ENCODE measurements around the gene DUS3L. TPM values are rescaled to one million over a fixed set of nuclear protein-coding genes. Genes with fewer than 3 reads are reported as not detected.

Gene DUS3L
- total RNA-seq, 1 experiment from 2014 or later, result 75.4 TPM

DNA sequence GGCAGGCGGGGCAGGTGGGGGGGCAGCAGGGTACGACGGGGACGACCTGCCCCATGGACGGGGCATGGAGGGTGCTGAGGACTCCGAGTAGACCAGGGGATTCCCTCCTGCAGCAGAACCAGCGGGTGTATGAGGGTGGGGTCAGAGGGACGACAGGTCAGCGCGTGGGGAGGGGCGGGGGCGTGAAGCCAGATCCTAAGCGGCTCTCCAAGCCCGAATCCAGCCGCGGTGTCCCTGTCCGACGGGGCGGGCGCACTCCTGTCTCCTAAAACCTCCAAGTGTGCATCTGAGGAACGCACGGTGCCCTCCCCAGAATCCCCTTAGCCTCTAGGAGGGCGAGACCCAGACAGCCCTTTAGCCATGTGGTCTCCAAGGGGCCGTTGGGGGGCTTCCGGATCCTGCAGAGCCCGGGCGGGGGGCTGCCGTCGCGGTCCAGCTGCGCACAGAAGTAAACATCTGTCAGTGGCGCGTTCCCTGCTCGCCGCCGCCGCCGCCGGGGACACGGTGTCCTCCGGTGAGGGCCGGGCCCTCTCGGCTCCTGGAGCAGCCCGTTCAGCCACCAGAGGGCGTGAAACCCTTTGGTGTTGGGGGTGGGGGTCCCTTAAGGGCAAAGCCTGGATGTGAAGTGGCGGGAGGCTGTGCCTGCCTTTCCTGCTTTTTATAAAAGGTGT, 14.6 kb upstream of the DUS3L start:
- Mint-ChIP-seq H3K9me3 (ENCODE audit: unreplicated experiment) (no peaks in the 10 kb centered on the region), H3K27me3 (ENCODE audit: insufficient read depth, unreplicated experiment) (no peaks in the 10 kb centered on the region), H3K36me3 (ENCODE audit: insufficient read depth, unreplicated experiment) (no peaks in the 10 kb centered on the region), H3K4me1 (ENCODE audit: low read depth, unreplicated experiment) (no peaks in the 10 kb centered on the region), H3K27ac (ENCODE audit: unreplicated experiment) (no peak overlapping the region), H3K4me3 (ENCODE audit: unreplicated experiment) (peak overlapping the region; percentile 73)
- peak; percentile 84 to 92 for TF ChIP-seq CTCF (IDR thresholded peaks at IDR 0.05; ENCODE audit: insufficient read depth in 1 of 2, low read depth in 1 of 2, low read length in 1 of 2, severe bottlenecking in 1 of 2, unreplicated experiment in 1 of 2)
- peak overlapping the region; percentile 57 for H3K4me3 ChIP-seq (ENCODE audit: low read depth, low read length)
- POLR2A ChIA-PET, result no interaction called here
- no TSS peak for BruUV-seq (replicated peaks)
- 0 out of 2 replicates have a peak, but pooled peaks cover 3% of the 10 kb centered on the region for H3K4me1 ChIP-seq
- peak; percentile 86 to 89 for DNase-seq
- CTCF ChIA-PET, result no interaction called here
- H3K36me3 ChIP-seq (ENCODE audit: control insufficient read depth, insufficient read depth, low read length), result no peaks in the 10 kb centered on the region
- no peaks in the 10 kb centered on the region for H3K9me3 ChIP-seq
- intact Hi-C loops (cut with micrococcal nuclease; ENCODE audit: unreplicated experiment), result loop anchor here (2.0 kb wide), 1 partner anchor 87 kb away; no protein-coding TSS in a partner anchor
- H3K27me3 ChIP-seq (replicated peaks; ENCODE audit: control insufficient read depth, insufficient read depth, low read length), result no peaks in the 10 kb centered on the region

DNA sequence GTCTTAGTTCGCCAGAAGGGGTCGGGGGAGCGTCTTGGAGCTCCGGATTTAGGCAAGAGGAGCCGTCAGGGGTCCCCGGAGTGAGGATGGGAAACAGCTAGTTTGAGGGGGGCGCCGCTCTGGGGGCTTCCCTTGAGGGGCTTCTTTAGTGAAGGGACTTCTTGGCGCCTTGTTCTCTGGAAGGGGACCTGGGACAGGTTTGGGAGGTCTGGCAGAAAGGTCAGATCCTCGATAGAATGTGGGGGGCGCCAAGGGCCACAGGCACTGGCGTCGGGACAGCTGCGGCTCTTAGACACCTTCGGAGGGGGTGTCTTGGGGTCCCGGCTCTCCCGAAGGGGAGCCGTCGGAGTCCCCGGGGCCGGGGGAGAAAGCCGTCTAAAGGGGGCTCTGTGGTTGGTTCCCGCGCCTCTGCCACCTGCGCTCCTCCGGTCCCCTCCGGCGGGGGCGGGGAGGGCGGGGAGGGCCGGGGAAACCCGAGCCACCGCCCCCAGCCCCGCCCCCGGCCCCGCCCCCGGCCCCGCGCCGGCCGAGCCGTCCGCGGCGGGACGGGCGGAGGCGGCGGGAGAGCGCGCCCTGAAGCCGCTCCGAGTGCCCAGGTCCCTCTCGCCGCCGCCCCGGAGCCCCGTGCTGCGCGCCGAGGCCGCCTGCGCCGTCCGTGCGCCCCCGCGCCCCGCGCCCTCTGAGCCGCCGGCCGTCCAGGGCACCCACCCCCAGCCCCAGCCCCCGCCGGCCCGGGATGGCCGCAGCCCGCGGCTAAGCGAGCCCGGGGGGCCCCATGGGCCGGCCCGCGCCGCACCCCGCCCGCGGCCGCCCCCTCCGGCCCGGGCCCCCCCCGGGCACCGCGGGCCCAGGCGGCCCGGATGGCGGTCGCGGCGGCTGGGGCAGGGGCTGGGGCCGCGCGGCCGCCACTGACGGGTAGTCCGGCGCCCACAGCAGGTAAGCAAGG, 13.8 kb upstream of the DUS3L start, which contains the start of gene NRTN:
TSS of gene NRTN (plus strand) at position 552 of the 946 bp plus-strand sequence. CDS start 19,099 bp downstream, outside the sequence.
- Histone ChIP-seq H3K4me1 (0 out of 2 replicates have a peak, but pooled peaks cover 3% of the 10 kb centered on the region), H3K4me3 (ENCODE audit: low read depth, low read length) (peak within 1 kb of the TSS; percentile 57), H3K36me3 (ENCODE audit: control insufficient read depth, insufficient read depth, low read length) (no peaks in the 10 kb centered on the region), H3K9me3 (no peaks in the 10 kb centered on the region), H3K27me3 (replicated peaks; ENCODE audit: control insufficient read depth, insufficient read depth, low read length) (no peaks in the 10 kb centered on the region)
- CTCF ChIA-PET, result interaction anchor here (0.9 to 2.0 kb wide), 24 partner anchors 11 to 294 kb away, joined by 3 to 56 read pairs (median 6); partner anchors contain the start of genes CATSPERD, DUS3L, LONP1 and NDUFA11
- H3K36me3 Mint-ChIP-seq (ENCODE audit: insufficient read depth, unreplicated experiment), result no peaks in the 10 kb centered on the region
- peak in 1 of 2 experiments; percentile 2 for TF ChIP-seq CTCF (IDR thresholded peaks at IDR 0.05; ENCODE audit: insufficient read depth in 1 of 2, low read depth in 1 of 2, low read length in 1 of 2, severe bottlenecking in 1 of 2, unreplicated experiment in 1 of 2)
- intact Hi-C loops (cut with micrococcal nuclease; ENCODE audit: unreplicated experiment), result loop anchor here (1.0 to 2.0 kb wide), 3 partner anchors 19 to 100 kb away; partner anchors contain the start of gene VMAC
- no peaks in the 10 kb centered on the region for H3K4me1 Mint-ChIP-seq (ENCODE audit: low read depth, unreplicated experiment)
- no peaks in the 10 kb centered on the region for H3K9me3 Mint-ChIP-seq (ENCODE audit: unreplicated experiment)
- H3K27ac Mint-ChIP-seq (ENCODE audit: unreplicated experiment), result peak within 1 kb of the TSS; percentile 53
- DNase-seq, result peak in 1 of 2 experiments; percentile 64
- no TSS peak for BruUV-seq (replicated peaks)
- H3K4me3 Mint-ChIP-seq (ENCODE audit: unreplicated experiment), result peak within 1 kb of the TSS; percentile 75
- POLR2A ChIA-PET, result interaction anchor here (0.6 to 1.3 kb wide), 3 partner anchors 23 to 99 kb away, joined by 3 to 15 read pairs (median 7); partner anchors contain the start of genes NDUFA11 and VMAC
- no peaks in the 10 kb centered on the region for H3K27me3 Mint-ChIP-seq (ENCODE audit: insufficient read depth, unreplicated experiment)

Measured in Caco-2 (cell line).